GM10248 (cell line): Measurements from ENCODE around the gene CD2AP.
"Not testable (repeated sequence)": the region's sequence is repeated elsewhere in the genome, so short reads cannot be mapped to it uniquely, and the experiment has no call there.

ENCODE experiments used
- CTCF ChIA-PET: fragments of 300-600 bp; sonication (Branson Sonifier 250); formaldehyde crosslinking; extraction: SDS; loops from one replicate; lab custom pipeline; 2021; ENCODE audit warnings: antibody characterized with exemption; lab: Yijun Ruan, JAX
- POLR2A ChIA-PET: fragments of 350-650 bp; sonication (Branson Sonifier 250); formaldehyde crosslinking; extraction: SDS; loops from one replicate; lab custom pipeline; 2020; ENCODE audit warnings: antibody characterized with exemption; lab: Yijun Ruan, JAX
- DNase-seq: peaks from one replicate; pipeline ENCODE4 v3.0.0; 2012; ENCODE audit errors: extremely low spot score
- TF ChIP-seq, protein P1 (sequence below): IDR thresholded peaks from 2 replicates; pipeline ENCODE4 v1.5.1; 2012; ENCODE audit warnings: mild to moderate bottlenecking, low read depth; ENCODE audit errors: extremely low read depth, missing control alignments, control extremely low read depth

CD2AP gene

DNA sequence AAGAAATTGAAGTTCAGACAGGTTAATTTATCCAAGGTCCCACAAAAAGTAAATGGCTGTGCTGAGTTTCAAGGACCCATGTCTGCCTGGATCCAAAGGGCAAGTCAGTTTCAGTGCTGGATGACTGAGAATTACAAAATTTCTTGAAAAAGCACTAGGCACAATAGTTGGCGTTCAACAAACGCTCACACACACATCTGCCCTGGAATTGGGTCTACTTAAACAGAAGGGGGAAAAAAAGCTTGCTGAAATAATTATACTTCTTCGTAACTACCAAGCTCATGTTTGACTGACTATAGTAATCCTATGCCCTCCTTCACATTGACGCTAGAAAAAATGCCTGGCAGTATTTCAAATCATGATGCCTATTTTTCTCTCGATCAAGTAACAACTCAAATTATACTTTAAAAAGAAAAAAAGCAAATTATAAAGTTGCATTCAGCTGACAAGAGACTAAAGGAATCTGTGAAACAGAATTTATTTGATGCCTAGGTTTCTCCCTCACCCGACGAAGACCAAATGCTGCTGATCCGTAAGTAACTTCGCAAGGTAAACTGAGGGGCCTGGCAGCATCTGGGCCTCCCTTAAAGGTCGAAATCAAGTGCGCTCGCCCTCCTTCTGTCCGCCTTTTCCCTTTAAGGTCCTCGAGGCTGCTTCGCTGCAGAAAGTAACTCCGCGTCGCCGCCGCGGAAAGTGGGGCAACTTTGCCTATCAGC is 650 bp upstream of the CD2AP start:
- CTCF ChIA-PET, result interaction anchor here (1.4 to 1.6 kb wide), 2 partner anchors 11 to 85 kb away, joined by 4 to 7 read pairs; no protein-coding TSS in a partner anchor
- TF ChIP-seq, protein P1, sequence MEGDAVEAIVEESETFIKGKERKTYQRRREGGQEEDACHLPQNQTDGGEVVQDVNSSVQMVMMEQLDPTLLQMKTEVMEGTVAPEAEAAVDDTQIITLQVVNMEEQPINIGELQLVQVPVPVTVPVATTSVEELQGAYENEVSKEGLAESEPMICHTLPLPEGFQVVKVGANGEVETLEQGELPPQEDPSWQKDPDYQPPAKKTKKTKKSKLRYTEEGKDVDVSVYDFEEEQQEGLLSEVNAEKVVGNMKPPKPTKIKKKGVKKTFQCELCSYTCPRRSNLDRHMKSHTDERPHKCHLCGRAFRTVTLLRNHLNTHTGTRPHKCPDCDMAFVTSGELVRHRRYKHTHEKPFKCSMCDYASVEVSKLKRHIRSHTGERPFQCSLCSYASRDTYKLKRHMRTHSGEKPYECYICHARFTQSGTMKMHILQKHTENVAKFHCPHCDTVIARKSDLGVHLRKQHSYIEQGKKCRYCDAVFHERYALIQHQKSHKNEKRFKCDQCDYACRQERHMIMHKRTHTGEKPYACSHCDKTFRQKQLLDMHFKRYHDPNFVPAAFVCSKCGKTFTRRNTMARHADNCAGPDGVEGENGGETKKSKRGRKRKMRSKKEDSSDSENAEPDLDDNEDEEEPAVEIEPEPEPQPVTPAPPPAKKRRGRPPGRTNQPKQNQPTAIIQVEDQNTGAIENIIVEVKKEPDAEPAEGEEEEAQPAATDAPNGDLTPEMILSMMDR, result no peak
- no peak for DNase-seq
- POLR2A ChIA-PET, result interaction anchor here (0.6 to 1.5 kb wide), 5 partner anchors 15 to 117 kb away, joined by 3 to 4 read pairs (median 3); no protein-coding TSS in a partner anchor

DNA sequence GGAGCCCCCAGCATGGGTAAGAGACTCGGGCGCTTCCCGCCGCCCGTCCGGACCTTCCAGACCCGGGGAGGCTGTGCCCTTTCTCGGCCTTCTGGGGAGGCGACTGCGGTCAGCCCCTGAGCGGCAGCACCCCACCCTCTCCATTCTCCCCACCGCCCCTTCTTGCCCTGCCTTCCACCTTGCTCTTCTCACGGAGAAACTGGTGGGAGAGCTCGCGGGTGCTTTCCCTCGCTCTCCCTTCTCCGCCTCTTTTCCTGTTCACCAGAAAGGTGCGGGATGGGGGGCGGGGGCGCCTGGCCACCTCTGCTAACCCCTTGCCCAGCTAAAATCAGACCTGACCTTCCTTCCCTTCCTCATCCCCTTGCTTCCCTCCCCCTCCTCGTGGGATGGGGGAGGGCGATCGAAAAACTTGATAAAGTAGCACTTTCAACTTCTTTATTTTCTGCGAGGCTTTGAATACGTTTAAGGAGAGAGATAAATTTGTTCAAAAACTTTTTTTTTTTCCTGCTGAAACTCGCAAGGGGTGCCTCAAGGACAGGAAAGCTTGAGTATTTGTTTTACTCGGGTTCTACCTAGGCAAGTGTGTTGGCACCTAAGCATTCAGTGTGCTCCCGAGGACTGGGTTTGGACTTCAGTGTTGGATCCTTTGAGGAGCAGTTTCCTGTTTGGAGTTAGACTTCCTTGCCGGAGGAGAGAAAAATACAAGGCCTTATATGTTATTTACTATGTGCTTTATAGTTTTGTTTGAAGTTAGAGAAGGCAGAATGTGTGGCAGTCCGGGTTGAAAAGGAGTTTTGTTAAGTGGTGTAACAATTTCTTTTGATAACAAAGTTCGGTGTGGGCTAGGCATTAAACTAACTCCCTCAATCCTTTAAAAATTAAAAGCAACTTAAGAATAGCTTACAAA is 897 bp downstream of the CD2AP start:
- TF ChIP-seq, protein P1, result no peak
- ChIA-PET POLR2A (interaction anchor here (0.5 to 1.5 kb wide), 6 partner anchors 8 to 78 kb away, joined by 3 to 6 read pairs (median 4); no protein-coding TSS in a partner anchor), CTCF (interaction anchor here (0.6 to 1.6 kb wide), 6 partner anchors 10 to 83 kb away, joined by 3 to 7 read pairs (median 3); no protein-coding TSS in a partner anchor)
- no peak for DNase-seq

DNA sequence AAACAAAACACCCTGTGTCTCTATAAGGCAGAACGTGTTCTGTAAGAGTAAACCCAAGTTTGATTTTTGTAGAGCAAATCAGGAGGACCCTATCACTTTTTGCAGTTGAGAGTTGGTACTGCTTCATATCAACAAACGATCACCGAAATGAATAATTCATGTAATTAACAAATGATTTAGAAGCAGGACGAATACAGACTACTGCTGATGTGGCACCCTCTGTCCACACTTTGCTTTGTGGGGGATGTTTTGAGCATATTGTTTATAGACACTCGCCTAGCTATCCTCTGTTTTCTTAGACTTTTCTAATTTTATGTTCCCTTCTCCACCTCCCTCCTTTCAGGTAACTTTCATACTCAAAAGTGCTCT is 1.5 kb downstream of the CD2AP start:
- TF ChIP-seq, protein P1, result no peak
- ChIA-PET POLR2A (interaction anchor here (0.5 kb wide), 1 partner anchor 26 kb away, joined by 4 read pairs; no protein-coding TSS in a partner anchor), CTCF (interaction anchor here (0.8 to 1.1 kb wide), 2 partner anchors 9 to 41 kb away, joined by 3 read pairs; no protein-coding TSS in a partner anchor)
- no peak for DNase-seq

DNA sequence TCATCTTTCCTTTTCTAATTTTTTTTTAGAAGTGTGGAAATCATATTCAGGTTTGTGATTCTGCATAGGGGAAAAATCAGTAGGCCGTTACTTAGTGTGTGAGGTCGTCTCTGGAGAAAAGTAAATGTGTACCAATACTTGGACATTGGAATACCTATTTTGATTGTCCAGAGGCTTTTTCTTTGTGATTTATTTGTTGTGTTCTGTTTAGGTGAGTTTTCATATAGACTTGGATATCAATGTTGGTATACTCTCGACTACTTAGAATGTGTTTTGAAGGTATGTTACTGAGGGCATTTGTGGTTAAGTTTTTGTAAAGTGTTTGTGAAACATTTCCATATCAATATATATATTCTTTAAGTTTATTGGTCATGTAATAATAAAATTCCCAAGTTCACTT is 2.3 kb downstream of the CD2AP start:
- ChIA-PET CTCF (interaction anchor here (0.8 kb wide), 1 partner anchor 41 kb away, joined by 3 read pairs; no protein-coding TSS in a partner anchor), POLR2A (no interaction called here)
- TF ChIP-seq, protein P1, result no peak
- DNase-seq, result no peak

DNA sequence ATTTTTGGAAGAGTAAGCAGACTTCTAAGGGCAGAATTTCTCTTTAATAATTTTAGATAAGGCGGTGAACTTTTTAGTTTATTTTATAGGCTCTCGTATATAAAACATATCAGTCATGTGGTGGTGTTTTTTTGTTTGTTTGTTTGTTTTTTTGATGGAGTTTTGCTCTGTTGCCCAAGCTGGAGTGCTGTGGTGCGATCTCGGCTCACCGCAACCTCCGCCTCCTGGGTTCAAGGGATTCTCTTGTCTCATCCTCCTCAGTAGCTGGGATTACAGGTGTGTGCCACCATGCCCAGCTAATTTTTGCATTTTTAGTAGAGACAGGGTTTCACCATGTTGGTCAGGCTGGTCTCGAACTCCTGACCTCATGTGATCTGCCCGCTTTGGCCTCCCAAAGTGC is 3.6 kb downstream of the CD2AP start:
- POLR2A ChIA-PET, DNase-seq: not testable (repeated sequence)
- CTCF ChIA-PET, result interaction anchor here (1.1 to 1.2 kb wide), 3 partner anchors 11 to 40 kb away, joined by 3 read pairs; no protein-coding TSS in a partner anchor

DNA sequence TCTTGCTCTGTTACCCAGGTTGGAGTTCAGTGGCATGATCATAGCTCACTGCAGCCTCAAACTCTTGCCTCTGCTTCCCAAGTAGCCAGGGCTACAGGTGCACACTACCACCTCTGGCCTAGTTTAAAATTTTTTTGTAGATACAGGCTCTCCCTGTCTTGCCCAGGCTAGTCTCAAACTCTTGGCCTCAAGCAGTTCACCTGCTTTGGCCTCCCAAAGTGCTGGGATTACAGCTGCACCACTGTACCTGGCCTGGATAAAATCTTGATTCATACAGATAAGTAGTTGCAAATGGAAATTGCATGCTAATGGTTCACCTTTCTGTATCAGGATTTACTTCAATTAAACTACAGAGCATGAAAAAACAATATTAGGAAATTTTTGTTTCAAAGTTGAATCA is 4.2 kb downstream of the CD2AP start:
- DNase-seq, result no peak
- CTCF ChIA-PET, result interaction anchor here (1.1 kb wide), 1 partner anchor 14 kb away, joined by 3 read pairs; no protein-coding TSS in a partner anchor
- TF ChIP-seq, protein P1, result no peak
- POLR2A ChIA-PET, result no interaction called here
